GM12873 (cell line): ENCODE results near the gene TSPAN32.

ENCODE experiments used
- CTCF ChIP-seq: IDR thresholded peaks from 2 replicates; pipeline ENCODE4 v1.5.1; 2012; ENCODE audit warnings: low read depth, mild to moderate bottlenecking, moderate library complexity, low read length, control low read depth; ENCODE audit not compliant: insufficient read depth; ENCODE audit errors: missing control alignments

TSPAN32 gene

DNA sequence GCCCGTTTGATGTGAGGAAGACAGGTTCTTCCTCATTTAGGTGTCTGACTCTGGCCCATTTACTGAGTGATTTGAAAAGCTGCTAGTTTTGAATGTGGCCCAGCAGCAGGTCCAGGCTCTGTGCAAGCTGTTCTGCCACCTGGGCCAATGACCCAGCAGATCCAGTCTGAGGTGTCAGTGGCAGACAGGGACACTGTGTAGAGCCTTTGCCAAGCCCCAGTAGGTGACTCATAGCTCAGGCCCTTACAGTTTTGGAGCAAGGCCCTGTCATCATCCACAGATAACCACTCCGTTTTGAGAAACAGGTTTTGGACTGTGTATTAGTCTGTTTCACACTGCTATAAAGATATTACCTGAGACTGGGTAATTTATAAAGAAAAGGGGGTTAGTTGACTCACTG is 23.9 kb downstream of the TSPAN32 start:
- TF ChIP-seq CTCF: no peak

DNA sequence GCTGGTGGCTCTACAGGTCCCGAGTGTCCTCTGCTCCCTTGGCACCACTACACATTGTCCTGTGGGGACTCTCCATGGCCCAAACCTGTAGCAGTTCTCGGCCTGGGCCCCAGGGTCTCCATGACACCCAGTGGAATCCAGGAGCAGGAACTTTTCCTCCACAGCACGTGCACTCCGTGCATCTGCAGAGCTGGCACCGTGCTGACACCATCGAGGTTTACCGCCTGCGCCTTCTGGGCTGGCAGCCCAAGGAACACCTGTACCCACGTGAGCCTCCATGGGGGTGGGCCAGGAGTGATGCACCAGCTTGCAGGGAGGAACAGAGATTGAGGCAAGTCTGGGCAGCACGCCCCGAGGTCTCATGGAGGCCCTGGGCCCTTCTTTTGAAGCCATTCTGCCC is 25.2 kb downstream of the TSPAN32 start:
- no peak for TF ChIP-seq CTCF

GRCh38 chr11:2328021-2328420 is 26.2 kb downstream of the TSPAN32 start:
- no peak for TF ChIP-seq CTCF

DNA sequence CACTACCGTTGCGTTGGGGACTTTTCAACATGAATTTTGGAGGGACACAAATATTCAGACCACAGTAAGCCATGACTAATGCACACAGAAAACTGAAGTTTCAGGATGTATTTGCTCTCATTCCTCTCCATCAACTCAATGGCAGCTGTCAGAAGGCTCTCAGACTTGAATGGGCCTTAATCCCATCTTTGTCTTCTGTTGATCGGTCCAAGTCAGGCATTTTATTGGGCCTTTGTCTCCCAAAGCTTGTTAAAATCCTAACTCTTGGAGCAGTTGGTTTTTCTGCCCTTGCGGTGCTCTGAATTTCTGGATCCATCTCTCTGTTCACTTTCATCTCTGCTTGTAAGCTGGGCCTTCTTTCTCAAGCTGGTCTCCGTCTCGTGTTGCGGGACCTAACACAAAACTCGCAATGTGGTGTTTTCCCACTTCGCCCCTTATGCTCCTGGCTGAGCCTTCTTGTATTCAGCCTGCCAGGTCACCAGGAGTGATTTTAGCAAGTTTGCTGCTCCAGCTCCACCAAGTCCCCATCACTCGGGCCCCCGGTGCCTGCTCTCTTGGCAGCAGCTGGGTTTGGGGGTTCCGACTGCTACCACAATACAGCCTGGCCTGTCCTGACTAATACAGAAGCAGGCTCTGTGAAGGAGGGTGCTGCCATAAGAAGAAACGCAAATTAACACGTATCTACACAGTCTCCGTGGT is 27.0 kb downstream of the TSPAN32 start:
- TF ChIP-seq CTCF: no peak

DNA sequence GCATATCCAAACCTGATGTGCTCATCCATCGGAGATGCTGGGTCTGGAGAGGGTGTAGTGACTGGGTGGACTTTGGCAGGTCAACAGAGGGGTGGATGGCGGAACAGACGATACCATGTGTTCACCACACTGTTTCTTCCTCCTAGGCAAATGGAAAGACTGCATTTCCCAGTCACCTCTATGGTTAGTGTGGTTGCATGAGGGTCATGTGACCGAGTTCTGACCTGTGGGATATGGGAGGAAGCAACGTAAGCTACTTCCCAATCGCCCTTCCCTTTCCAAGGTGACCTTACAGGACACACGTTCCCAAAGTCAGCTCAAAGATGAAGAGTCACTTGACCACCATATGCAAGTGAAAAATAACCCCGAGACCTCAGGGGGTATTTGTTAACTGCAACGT is 27.7 kb downstream of the TSPAN32 start:
- TF ChIP-seq CTCF: no peak

- TF ChIP-seq CTCF: no peak
Measured at GRCh38 chr11:2330696-2331095, 28.9 kb downstream of the TSPAN32 start.

DNA sequence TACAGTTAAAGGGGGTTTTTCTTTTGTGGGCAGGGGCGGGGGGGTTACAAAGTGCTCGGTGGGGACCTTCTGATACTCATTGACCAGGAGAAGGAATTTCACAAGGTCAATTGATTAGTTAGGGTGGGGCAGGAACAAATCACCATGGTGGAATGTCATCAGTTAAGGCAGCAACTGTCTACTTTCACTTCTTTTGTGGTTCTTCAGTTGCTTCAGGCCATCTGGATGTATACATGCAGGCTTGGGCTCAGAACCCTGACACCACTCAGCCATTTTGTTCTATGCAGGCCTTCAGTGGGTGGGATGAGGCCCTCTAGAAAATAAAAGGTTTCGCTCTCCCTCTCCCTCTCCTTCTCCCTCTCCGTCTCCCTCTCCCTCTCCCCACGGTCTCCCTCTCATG is 29.6 kb downstream of the TSPAN32 start:
- TF ChIP-seq CTCF: no peak
